IMR-90 (cell line): ENCODE data around the gene RPS6KB1. TPM values are rescaled to one million over a fixed set of nuclear protein-coding genes. Genes with fewer than 3 reads are reported as not detected.
"Not testable (repeated sequence)": the region's sequence is repeated elsewhere in the genome, so short reads cannot be mapped to it uniquely, and the experiment has no call there.

ENCODE experiments used
- ATAC-seq: fragments of 200-7000 bp; cut with Tn5 transposase; 2 replicates; pipeline ENCODE4 v1.9.1; 2020; ENCODE audit warnings: low read depth, mild to moderate bottlenecking, moderate library complexity
- BruUV-seq: library from RNA; stranded (reverse); fragments of 400-500 nt; replicated peaks from 2 replicates; lab custom pipeline; 2021; lab: Mats Ljungman, UMichigan
- CTCF ChIA-PET: fragments of 300-600 bp; formaldehyde crosslinking; extraction: SDS; loops from one replicate; lab custom pipeline; 2021; ENCODE audit warnings: antibody characterized with exemption; lab: Yijun Ruan, JAX
- POLR2A ChIA-PET: fragments of 300-600 bp; sonication (Branson Sonifier 250); formaldehyde crosslinking; loops from one replicate; lab custom pipeline; 2022; ENCODE audit warnings: antibody characterized with exemption; ENCODE audit not compliant: unreplicated experiment; lab: Charles Lee
- DNase-seq: peaks from one replicate; pipeline ENCODE4 v3.0.0; 2013
- H2AFZ ChIP-seq: replicated peaks from 2 replicates; pipeline ENCODE3; 2013; ENCODE audit warnings: low read length, mild to moderate bottlenecking; ENCODE audit not compliant: poor library complexity
- H2AK5ac ChIP-seq: 2 replicates; pipeline ENCODE4 v1.6.1; 2013; ENCODE audit warnings: low read depth, low read length, inconsistent platforms
- H2AK9ac ChIP-seq: replicated peaks from 2 replicates; pipeline ENCODE3; 2013; ENCODE audit warnings: mild to moderate bottlenecking, low read depth, low read length, moderate library complexity; ENCODE audit not compliant: poor library complexity
- H2BK120ac ChIP-seq: 2 replicates; pipeline ENCODE4 v1.6.1; 2013; ENCODE audit warnings: low read depth, low read length, inconsistent platforms
- H2BK15ac ChIP-seq: 3 replicates; pipeline ENCODE4 v1.6.1; 2013; ENCODE audit warnings: low read depth, low read length, inconsistent platforms
- H2BK20ac ChIP-seq: 2 replicates; pipeline ENCODE4 v1.6.1; 2013; ENCODE audit warnings: low read depth, mild to moderate bottlenecking, inconsistent platforms, low read length, moderate library complexity
- H2BK5ac ChIP-seq: 2 replicates; pipeline ENCODE4 v1.6.1; 2013; ENCODE audit warnings: mild to moderate bottlenecking, low read depth, low read length, inconsistent platforms; ENCODE audit not compliant: poor library complexity, severe bottlenecking
- H3K14ac ChIP-seq: replicated peaks from 2 replicates; pipeline ENCODE4 v1.6.1; 2013; ENCODE audit warnings: low read depth, low read length, inconsistent platforms
- H3K18ac ChIP-seq: 2 replicates; pipeline ENCODE4 v1.6.1; 2013; ENCODE audit warnings: low read depth, low read length, control low read depth
- H3K23ac ChIP-seq: 2 replicates; pipeline ENCODE4 v1.6.1; 2013; ENCODE audit warnings: low read depth, low read length, inconsistent platforms
- H3K27ac ChIP-seq: 2 replicates; pipeline ENCODE4 v1.5.1; 2013; ENCODE audit warnings: mild to moderate bottlenecking, control low read depth, low read length; ENCODE audit not compliant: insufficient read depth
- H3K27me3 ChIP-seq: 2 replicates; pipeline ENCODE4 v1.6.1; 2013; ENCODE audit warnings: low read length; ENCODE audit not compliant: control insufficient read depth, insufficient read depth
- H3K36me3 ChIP-seq: 2 replicates; pipeline ENCODE4 v1.6.1; 2013; ENCODE audit warnings: low read length, mixed read lengths; ENCODE audit not compliant: control insufficient read depth, insufficient read depth
- H3K4ac ChIP-seq: 2 replicates; pipeline ENCODE4 v1.6.1; 2013; ENCODE audit warnings: low read depth, low read length, inconsistent platforms
- H3K4me1 ChIP-seq: 2 replicates; pipeline ENCODE4 v1.6.1; 2013; ENCODE audit warnings: low read length, mixed read lengths; ENCODE audit not compliant: control insufficient read depth, insufficient read depth
- H3K4me2 ChIP-seq: 2 replicates; pipeline ENCODE4 v1.6.1; 2013; ENCODE audit warnings: low read depth, mild to moderate bottlenecking, control low read depth, low read length, moderate library complexity
- H3K4me3 ChIP-seq: 2 replicates; pipeline ENCODE4 v1.5.1; 2013; ENCODE audit warnings: low read depth, mild to moderate bottlenecking, control low read depth, low read length, moderate library complexity; ENCODE audit not compliant: insufficient read depth
- H3K56ac ChIP-seq: 2 replicates; pipeline ENCODE4 v1.6.1; 2013; ENCODE audit warnings: low read length, inconsistent platforms; ENCODE audit not compliant: insufficient read depth; ENCODE audit errors: extremely low read depth
- H3K79me1 ChIP-seq, 2 experiments: 2 replicates each; pipeline ENCODE4 v1.6.1; 2013; ENCODE audit warnings: low read length in 2 of 2, inconsistent platforms in 1 of 2, low read depth in 1 of 2
- H3K9ac ChIP-seq: 2 replicates; pipeline ENCODE4 v1.6.1; 2013; ENCODE audit warnings: low read depth, low read length, control low read depth
- H3K9me1 ChIP-seq: 2 replicates; pipeline ENCODE4 v1.6.1; 2013; ENCODE audit warnings: low read length, inconsistent platforms; ENCODE audit not compliant: insufficient read depth
- H3K9me3 ChIP-seq: 2 replicates; pipeline ENCODE4 v1.6.1; 2013; ENCODE audit warnings: low read length; ENCODE audit not compliant: control insufficient read depth, insufficient read depth
- H4K20me1 ChIP-seq: 2 replicates; pipeline ENCODE4 v1.6.1; 2013; ENCODE audit warnings: low read length, inconsistent platforms; ENCODE audit not compliant: insufficient read depth
- H4K5ac ChIP-seq: 2 replicates; pipeline ENCODE4 v1.6.1; 2013; ENCODE audit warnings: mild to moderate bottlenecking, low read depth, low read length, control low read depth
- H4K8ac ChIP-seq, 2 experiments: 2 replicates each; pipeline ENCODE4 v1.6.1; 2013; ENCODE audit warnings: low read depth in 2 of 2, low read length in 2 of 2, control low read depth in 1 of 2, inconsistent platforms in 1 of 2
- H4K91ac ChIP-seq: 2 replicates; pipeline ENCODE4 v1.6.1; 2013; ENCODE audit warnings: low read depth, low read length, inconsistent platforms; ENCODE audit not compliant: insufficient read depth
- WGBS, 2 experiments: methylation state at CpG; one replicate each; pipeline versions ENCODE4 v1.1.5 to v1.1.7; 2013; ENCODE audit warnings: missing lambda C conversion rate in 2 of 2; ENCODE audit not compliant: insufficient read length in 1 of 2; ENCODE audit errors: extremely low coverage in 2 of 2; 5-methylcytosine and 5-hydroxymethylcytosine counted together
- dilution Hi-C: fragments of 300-500 bp; cut with HindIII; formaldehyde crosslinking; loops from one replicate; pipeline ENCODE4 v1.14.3; 2018; ENCODE audit warnings: low sequenced_read_pairs; ENCODE audit not compliant: unreplicated experiment
- in situ Hi-C: fragments of 300-500 bp; cut with MboI; formaldehyde crosslinking; loops from 3 replicates; pipeline ENCODE4 v1.14.3; 2019; ENCODE audit warnings: low sequenced_read_pairs, inconsistent platforms, mixed read lengths
- intact Hi-C: fragments of 100-400 bp; cut with micrococcal nuclease; formaldehyde crosslinking; loops from 2 replicates; pipeline ENCODE4 v1.10.0; 2022
- polyA plus RNA-seq, 3 experiments: library from polyadenylated mRNA; depleted of rRNA; stranded (reverse); fragments of >200 nt; gene quantifications; 2 replicates each; pipeline ENCODE4 v1.2.3, GENCODE V29; 2012; ENCODE audit warnings: low replicate concordance in 1 of 3
- total RNA-seq: library from RNA; depleted of rRNA; stranded (reverse); fragments of >200 nt; gene quantifications from 2 replicates; pipeline ENCODE4 v1.2.3, GENCODE V29; 2012

Gene RPS6KB1
- total and polyA plus RNA-seq, 2 of the 4 experiments (the other 2 are of a cell fraction) = 11.7 to 20.3 TPM

DNA sequence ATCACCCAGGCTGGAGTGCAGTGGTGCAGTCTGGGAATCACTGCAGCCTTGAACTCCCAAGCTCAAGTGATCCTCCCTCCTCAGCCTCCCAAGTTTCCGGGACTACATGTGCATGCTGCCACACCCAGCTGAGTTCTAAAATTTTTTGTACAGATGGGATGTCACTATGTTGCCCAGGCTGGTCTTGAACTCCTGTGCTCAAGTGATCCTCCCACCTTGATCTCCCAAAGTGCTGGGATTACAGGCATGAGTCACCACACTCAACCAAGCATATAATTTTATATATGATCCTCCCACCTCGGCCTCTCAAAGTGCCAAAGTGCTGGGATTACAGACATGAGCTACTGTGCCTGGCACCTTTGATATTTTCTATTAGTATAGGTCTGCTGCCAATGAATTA lies 78.8 kb downstream of the RPS6KB1 start:
- intact Hi-C loops, H3K79me1 ChIP-seq, H3K4ac ChIP-seq, H3K18ac ChIP-seq, H2BK120ac ChIP-seq, H3K4me2 ChIP-seq, in situ Hi-C loops, H3K9me3 ChIP-seq, H4K20me1 ChIP-seq, H3K4me1 ChIP-seq, H4K8ac ChIP-seq, H3K56ac ChIP-seq, DNase-seq, H3K14ac ChIP-seq, H2BK5ac ChIP-seq, H4K91ac ChIP-seq, BruUV-seq, H2AK9ac ChIP-seq, H3K9ac ChIP-seq, H2BK15ac ChIP-seq, H3K4me3 ChIP-seq, H3K27ac ChIP-seq, H3K27me3 ChIP-seq, H2BK20ac ChIP-seq, H2AK5ac ChIP-seq, H2AFZ ChIP-seq, H3K9me1 ChIP-seq, H3K23ac ChIP-seq, H3K36me3 ChIP-seq, dilution Hi-C loops, ATAC-seq, POLR2A ChIA-PET, H4K5ac ChIP-seq: not testable (repeated sequence)
- no CpG with 5 or more reads among the region's 2 CpGs for WGBS, 2 experiments
- CTCF ChIA-PET = interaction anchor here (0.6 kb wide), 1 partner anchor 82 kb away, joined by 4 read pairs; no protein-coding TSS in a partner anchor
